HG03558 (cell line): ENCODE results near the gene FBH1.

Experiments used
- ATAC-seq: cut with Tn5 transposase; IDR thresholded peaks from one replicate; pipeline ENCODE4 v1.9.1; 2021; ENCODE audit warnings: moderate number of reproducible peaks; ENCODE audit not compliant: unreplicated experiment; ENCODE audit errors: extremely low read depth

The FBH1 gene

DNA sequence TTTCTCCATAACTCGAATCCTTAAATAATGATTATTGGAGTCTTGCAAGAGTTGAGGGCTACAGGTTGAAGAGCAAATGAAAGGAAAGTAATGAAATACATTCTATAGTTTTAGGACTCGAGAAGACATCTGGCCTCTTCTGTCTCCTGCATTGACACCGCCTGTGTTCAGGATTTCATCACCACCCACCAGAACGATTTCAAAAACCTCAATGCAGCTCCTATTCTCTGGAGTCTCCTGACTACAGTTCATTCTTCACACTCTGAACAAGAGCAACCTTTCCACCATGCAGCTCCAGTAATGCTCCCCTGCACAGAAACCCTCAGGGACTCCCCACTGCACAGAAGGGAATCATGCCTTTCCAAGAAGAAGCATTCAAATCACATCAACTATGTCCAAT is 81.8 kb downstream of the FBH1 start:
- ATAC-seq: no peak

DNA sequence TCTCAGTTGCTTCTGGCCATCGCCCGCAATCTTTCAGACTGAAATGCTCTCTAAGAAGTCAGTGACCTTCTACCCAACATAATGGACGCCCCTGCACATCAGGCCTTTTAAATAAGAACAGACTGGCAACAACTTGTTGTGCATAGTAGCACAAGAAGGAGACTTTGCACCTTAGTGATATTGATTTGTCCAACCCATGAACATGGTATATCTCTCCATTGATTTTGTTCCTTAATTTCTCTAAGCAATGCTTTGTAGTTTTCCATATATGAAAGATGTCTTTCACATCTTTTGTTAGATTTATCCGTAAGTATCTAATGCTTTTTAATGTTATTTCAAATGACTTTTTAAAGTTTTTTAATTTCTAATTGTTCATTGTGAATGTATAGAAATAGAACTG is 83.0 kb downstream of the FBH1 start:
- no peak for ATAC-seq

DNA sequence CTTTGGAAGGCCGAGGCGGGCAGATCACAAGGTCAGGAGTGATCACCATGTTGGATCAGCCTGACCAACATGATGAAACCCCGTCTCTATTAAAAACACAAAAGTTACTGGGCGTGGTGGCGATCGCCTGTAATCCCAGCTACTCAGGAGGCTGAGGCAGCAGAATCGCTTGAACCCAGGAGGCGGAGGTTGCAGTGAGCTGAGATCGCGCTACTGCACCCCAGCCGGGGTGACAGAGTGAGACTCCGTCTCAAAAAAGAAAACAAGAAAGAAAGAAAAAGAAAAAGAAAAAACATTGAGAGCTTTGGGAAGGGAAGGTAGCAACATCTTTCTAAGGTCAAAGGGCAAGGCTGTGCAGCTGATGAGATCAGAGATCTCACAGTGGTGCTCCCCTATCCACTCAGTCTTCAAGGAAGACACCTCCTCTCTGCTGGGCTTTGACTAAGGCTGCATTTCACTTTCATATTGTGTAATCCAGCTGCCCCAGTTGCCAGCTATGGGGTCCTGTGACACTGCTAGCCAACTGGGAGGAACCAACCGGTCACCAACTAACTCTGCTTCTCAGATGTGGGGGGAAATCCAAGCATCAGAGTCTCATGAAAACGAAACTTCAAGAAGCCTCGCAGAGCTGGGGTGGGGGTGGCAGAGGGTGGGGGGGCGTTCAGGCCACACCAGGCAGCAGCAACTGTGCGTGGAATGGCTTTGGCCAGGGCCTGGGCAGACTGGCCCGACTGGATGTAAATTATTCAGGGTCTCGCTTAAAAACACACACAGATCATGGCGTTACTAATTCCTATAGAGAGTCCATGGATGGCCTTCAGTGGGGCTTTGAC is 85.8 kb downstream of the FBH1 start:
- ATAC-seq: peak; percentile 58

DNA sequence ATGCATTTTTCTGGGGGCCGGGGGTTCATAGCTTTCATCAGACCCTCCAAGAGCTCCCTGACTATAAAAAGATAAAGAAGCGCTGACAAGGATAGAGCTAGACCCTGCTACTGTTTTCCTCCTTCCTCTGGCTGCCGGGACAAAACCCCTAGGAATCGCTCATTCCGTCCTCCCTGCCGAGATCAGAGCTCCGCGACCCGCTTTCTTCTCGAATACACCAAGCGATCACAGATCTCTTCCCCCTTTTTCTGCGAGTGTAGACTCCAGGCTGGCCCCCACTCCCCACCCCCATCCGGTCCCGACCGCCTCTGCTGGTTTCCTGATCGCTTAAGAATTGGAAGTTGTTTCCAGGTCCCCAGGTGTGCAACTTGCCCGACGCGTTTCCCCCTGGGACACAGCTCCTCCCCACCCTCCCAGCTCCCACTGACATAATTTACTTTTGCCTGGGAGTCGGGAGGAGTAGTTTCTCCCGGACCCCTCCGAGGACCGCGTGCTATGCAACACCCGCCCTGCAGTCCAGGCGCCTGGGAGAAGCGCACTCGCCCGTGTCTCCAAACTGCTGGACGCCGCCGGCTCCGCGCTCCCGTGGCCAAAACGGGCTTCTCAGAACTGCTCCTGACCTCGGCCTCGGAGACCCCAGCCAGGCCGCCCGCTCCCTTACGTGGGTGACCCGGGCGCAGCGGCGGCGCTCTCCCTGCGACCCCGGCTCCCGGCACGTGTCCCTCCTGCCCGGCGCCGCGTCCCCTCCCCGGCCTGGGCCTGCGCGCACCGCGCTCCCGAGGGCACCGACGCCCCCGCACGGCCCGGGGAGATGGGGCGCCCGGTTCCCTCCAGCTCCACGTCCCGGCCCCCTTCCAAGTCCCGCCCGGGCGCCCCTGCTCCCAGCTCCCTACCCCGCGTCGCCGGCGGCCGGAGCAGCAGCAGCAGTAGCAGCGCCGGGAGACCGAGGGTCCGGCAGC is 86.7 kb downstream of the FBH1 start:
- ATAC-seq: no peak

DNA sequence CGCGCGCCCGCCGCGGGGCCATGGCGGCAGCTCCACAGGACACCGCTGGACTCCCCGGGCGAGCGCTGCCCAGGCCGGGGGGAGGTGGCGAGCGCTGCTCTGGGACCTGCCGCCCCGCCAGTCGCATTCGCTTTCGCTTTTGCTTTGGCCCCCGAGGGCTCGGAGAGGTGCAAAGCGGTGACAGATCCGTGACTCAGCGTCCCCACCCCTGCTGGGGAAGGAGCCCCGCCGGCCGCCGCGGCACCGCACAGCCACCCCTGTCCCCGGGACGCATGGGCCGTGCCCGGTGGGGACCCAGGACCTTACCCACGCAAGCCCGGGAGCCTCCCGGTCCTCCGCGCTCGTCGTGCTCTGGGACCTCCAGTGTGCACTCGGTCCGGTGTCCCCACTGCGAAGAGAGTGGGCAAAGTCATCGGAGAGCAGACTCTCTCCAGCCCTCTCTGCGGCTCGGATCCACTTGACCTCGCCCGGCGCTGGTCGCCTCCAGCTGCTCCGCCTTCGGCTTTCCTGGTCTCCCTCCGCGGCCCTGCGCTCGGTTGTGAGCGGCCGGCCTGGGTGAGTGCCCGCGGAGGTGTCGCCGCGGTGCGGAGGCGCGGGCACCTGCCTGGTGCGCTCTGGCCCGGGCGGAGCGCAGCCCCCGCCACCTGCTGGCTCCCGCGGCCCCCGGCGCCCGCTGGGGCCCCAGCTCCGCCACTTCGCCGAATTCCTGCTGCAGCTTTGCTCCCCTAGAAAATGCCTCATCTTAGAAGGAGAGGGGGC is 87.6 kb downstream of the FBH1 start, which contains the start of gene IL15RA:
TSS of gene IL15RA (minus strand) at position 73 of the 759 bp plus-strand sequence. CDS start at position 22, 51 bp downstream.
- ATAC-seq: no peak

DNA sequence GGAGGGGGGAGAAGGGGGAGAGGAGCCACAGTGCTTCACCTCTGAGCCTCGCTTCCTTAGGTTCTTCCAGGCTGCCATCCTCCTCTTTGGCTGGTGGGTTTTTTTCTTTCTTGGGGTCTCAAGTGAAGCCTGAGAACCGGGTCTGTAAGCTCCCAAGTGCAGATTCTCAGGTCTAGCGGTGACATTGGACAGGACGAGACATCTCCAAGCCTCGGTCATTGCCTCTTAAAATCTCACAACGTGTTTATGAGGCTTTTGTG is 88.1 kb downstream of the FBH1 start:
- ATAC-seq: no peak

DNA sequence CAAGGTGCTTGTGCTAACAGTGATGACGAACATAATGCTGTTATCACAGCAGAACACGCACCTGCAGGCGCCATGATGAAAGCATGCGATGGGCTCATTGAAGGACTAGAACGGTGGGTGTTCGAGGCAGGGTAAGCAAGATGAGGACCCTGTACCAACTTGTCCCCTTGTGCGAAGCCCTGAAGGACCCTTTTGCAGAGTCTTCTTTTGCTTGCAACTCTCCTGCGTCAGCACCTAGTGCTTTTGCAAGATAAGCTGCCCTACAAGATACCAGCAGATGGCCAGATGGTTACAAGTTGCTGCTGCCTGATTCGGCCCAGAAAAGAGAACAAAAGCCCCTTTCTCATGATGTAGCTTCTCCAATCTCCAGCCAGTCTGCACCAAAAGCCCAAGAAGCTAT is 91.5 kb downstream of the FBH1 start:
- no peak for ATAC-seq

DNA sequence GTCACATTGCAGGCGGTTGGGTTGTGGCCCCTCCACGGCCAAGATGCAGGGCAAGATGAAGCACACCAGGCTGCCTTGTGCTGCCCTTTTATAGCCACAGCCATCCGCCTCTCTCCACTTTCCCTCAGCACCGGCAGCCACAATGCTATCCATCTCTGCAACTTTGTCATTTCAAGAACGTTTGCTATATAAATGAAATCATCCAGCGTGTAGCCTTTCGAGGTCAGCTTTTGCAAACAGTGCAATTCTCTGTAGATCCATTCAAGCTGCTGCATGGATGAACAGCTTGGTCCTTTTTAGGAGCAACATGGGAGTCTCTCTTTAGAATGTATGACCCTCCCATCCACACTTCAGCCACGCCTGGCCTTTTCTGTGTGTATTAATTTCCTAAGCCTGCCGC is 93.7 kb downstream of the FBH1 start:
- no peak for ATAC-seq

DNA sequence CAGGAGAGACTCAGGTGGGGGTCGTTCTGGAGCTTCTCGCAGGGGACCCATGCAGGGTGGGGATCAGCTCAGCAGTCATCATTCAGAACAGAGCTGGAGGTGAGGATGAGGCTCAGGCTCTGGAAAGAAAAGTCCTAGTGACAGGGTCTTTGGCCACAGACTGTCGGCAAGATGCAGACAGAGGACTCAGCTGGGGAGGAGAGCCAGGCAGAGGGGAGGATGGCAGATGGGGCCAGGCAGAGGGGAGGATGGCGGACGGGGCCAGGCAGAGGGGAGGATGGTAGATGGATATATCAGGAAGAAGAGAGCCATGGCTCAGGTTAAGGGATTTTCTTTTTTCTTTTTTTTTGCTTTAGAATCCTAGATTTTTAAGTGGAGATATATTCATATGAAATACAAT is 95.0 kb downstream of the FBH1 start:
- no peak for ATAC-seq
